Central memory CD8-positive, alpha-beta T cell (primary cell): Measurements from ENCODE around the gene CD164L2.

ENCODE experiments used
- ATAC-seq: fragments of 150-1000 bp; cut with Tn5 transposase; replicated peaks from 2 replicates; pipeline ENCODE4 v1.10.0; 2022; ENCODE audit warnings: mild to moderate bottlenecking, moderate FRiP score, moderate number of reproducible peaks; ENCODE audit not compliant: poor library complexity, severe bottlenecking; ENCODE audit errors: extremely low read depth
- DNase-seq, 2 donors: peaks; one replicate each; pipeline ENCODE4 v3.0.0; 2021; ENCODE audit warnings: low spot score in 2 of 2
- H3K27ac Mint-ChIP-seq: one replicate; pipeline ENCODE4 v1.8.0; 2022; ENCODE audit warnings: low read depth, mild to moderate bottlenecking, moderate library complexity, mixed read lengths
- H3K27me3 Mint-ChIP-seq: one replicate; pipeline ENCODE4 v1.8.0; 2022; ENCODE audit warnings: mixed read lengths
- H3K36me3 Mint-ChIP-seq: one replicate; pipeline ENCODE4 v1.8.0; 2022; ENCODE audit warnings: mild to moderate bottlenecking, moderate library complexity, mixed read lengths; ENCODE audit not compliant: insufficient read depth
- H3K4me1 Mint-ChIP-seq: one replicate; pipeline ENCODE4 v1.8.0; 2022; ENCODE audit warnings: mixed read lengths
- H3K4me3 Mint-ChIP-seq: one replicate; pipeline ENCODE4 v1.8.0; 2022; ENCODE audit warnings: mild to moderate bottlenecking, moderate library complexity, mixed read lengths
- H3K9me3 Mint-ChIP-seq: one replicate; pipeline ENCODE4 v1.8.0; 2022; ENCODE audit warnings: mixed read lengths

CD164L2 gene

GRCh38 chr1:27400963-27401341 lies 17.8 kb upstream of the CD164L2 start:
- H3K9me3 Mint-ChIP-seq, result no peaks in the 10 kb centered on the region
- H3K27ac Mint-ChIP-seq, result no peak overlapping the region
- ATAC-seq (no peak), DNase-seq (no peak)
- H3K4me3 Mint-ChIP-seq, result no peak overlapping the region
- H3K36me3 Mint-ChIP-seq, result peaks cover 9% of the 10 kb centered on the region
- peaks cover 22% of the 10 kb centered on the region for H3K4me1 Mint-ChIP-seq
- H3K27me3 Mint-ChIP-seq, result no peaks in the 10 kb centered on the region

- Mint-ChIP-seq H3K4me1 (peaks cover 22% of the 10 kb centered on the region), H3K9me3 (no peaks in the 10 kb centered on the region), H3K27me3 (no peaks in the 10 kb centered on the region)
Observed at GRCh38 chr1:27400082-27400962, 17.2 kb upstream of the CD164L2 start.

GRCh38 chr1:27399251-27400025 lies 16.3 kb upstream of the CD164L2 start:
- Mint-ChIP-seq H3K9me3 (no peaks in the 10 kb centered on the region), H3K36me3 (peaks cover 8% of the 10 kb centered on the region), H3K27ac (peak overlapping the region; percentile 67), H3K27me3 (no peaks in the 10 kb centered on the region), H3K4me1 (peaks cover 22% of the 10 kb centered on the region), H3K4me3 (no peak overlapping the region)
- DNase-seq (no peak), ATAC-seq (no peak)

More at GRCh38 chr1:27400082-27400962, 17.2 kb upstream of the CD164L2 start:
- Mint-ChIP-seq H3K27ac (peak overlapping the region; percentile 44), H3K36me3 (peaks cover 7% of the 10 kb centered on the region), H3K4me3 (no peak overlapping the region)
- DNase-seq (no peak), ATAC-seq (no peak)

GRCh38 chr1:27398405-27399149 lies 15.4 kb upstream of the CD164L2 start:
- Mint-ChIP-seq H3K27me3 (no peaks in the 10 kb centered on the region), H3K36me3 (peaks cover 8% of the 10 kb centered on the region), H3K4me1 (peaks cover 16% of the 10 kb centered on the region), H3K4me3 (no peak overlapping the region), H3K9me3 (no peaks in the 10 kb centered on the region), H3K27ac (peak overlapping the region; percentile 67)
- ATAC-seq (no peak), DNase-seq (no peak)

- H3K4me3 Mint-ChIP-seq, result no peak overlapping the region
- no peak overlapping the region for H3K27ac Mint-ChIP-seq
- DNase-seq, result no peak
- no peak for ATAC-seq
- peaks cover 16% of the 10 kb centered on the region for H3K4me1 Mint-ChIP-seq
- peaks cover 6% of the 10 kb centered on the region for H3K36me3 Mint-ChIP-seq
- H3K9me3 Mint-ChIP-seq, result no peaks in the 10 kb centered on the region
- no peaks in the 10 kb centered on the region for H3K27me3 Mint-ChIP-seq
Observed at GRCh38 chr1:27397749-27398148, 14.6 kb upstream of the CD164L2 start.

GRCh38 chr1:27397110-27397509 lies 14.0 kb upstream of the CD164L2 start:
- no peak overlapping the region for H3K27ac Mint-ChIP-seq
- peaks cover 10% of the 10 kb centered on the region for H3K36me3 Mint-ChIP-seq
- H3K4me3 Mint-ChIP-seq, result no peak overlapping the region
- H3K27me3 Mint-ChIP-seq, result peaks cover 5% of the 10 kb centered on the region
- ATAC-seq, result no peak
- DNase-seq, result no peak
- peaks cover 19% of the 10 kb centered on the region for H3K4me1 Mint-ChIP-seq
- no peaks in the 10 kb centered on the region for H3K9me3 Mint-ChIP-seq

GRCh38 chr1:27395441-27396195 lies 12.5 kb upstream of the CD164L2 start:
- DNase-seq, result peak; percentile 77 to 79
- Mint-ChIP-seq H3K36me3 (peaks cover 15% of the 10 kb centered on the region), H3K27ac (no peak overlapping the region), H3K4me3 (no peak overlapping the region), H3K4me1 (peaks cover 16% of the 10 kb centered on the region), H3K9me3 (no peaks in the 10 kb centered on the region), H3K27me3 (peaks cover 9% of the 10 kb centered on the region)
- ATAC-seq, result peak; percentile 41

GRCh38 chr1:27394925-27395324 lies 11.8 kb upstream of the CD164L2 start:
- Mint-ChIP-seq H3K27me3 (peaks cover 9% of the 10 kb centered on the region), H3K9me3 (no peaks in the 10 kb centered on the region), H3K36me3 (peaks cover 18% of the 10 kb centered on the region), H3K27ac (peak overlapping the region; percentile 36), H3K4me3 (no peak overlapping the region), H3K4me1 (peaks cover 11% of the 10 kb centered on the region)
- no peak for ATAC-seq
- DNase-seq, result no peak

- DNase-seq (no peak), ATAC-seq (no peak)
- Mint-ChIP-seq H3K4me3 (peak overlapping the region; percentile 29), H3K4me1 (peaks cover 11% of the 10 kb centered on the region), H3K36me3 (peaks cover 16% of the 10 kb centered on the region), H3K9me3 (no peaks in the 10 kb centered on the region), H3K27me3 (peaks cover 9% of the 10 kb centered on the region), H3K27ac (peak overlapping the region; percentile 36)
Observed at GRCh38 chr1:27394282-27394658, 11.1 kb upstream of the CD164L2 start.

- no peak for ATAC-seq
Observed at GRCh38 chr1:27393641-27394281, 10.6 kb upstream of the CD164L2 start.

GRCh38 chr1:27392778-27393635 lies 9.9 kb upstream of the CD164L2 start:
- Mint-ChIP-seq H3K27me3 (peaks cover 9% of the 10 kb centered on the region), H3K27ac (no peak overlapping the region), H3K4me1 (peaks cover 11% of the 10 kb centered on the region), H3K36me3 (peaks cover 15% of the 10 kb centered on the region), H3K9me3 (no peaks in the 10 kb centered on the region), H3K4me3 (peak overlapping the region; percentile 80)
- ATAC-seq (no peak), DNase-seq (no peak)

More at GRCh38 chr1:27393641-27394281, 10.6 kb upstream of the CD164L2 start:
- Mint-ChIP-seq H3K9me3 (no peaks in the 10 kb centered on the region), H3K27me3 (peaks cover 9% of the 10 kb centered on the region), H3K27ac (peak overlapping the region; percentile 36), H3K36me3 (peaks cover 16% of the 10 kb centered on the region), H3K4me3 (peak overlapping the region; percentile 29), H3K4me1 (peaks cover 11% of the 10 kb centered on the region)
- no peak for DNase-seq
